HepG2 (cell line): ENCODE measurements around the gene PYCR2. TPM values are rescaled to one million over a fixed set of nuclear protein-coding genes. Genes with fewer than 3 reads are reported as not detected.

Source experiments
- ARNT ChIP-seq: fragments of 450-650 bp; IDR thresholded peaks from 2 replicates; pipeline ENCODE4 v1.6.1; 2017
- GABPA ChIP-seq, 2 experiments: IDR thresholded peaks; 2 replicates each; pipeline ENCODE4 v1.6.1; 2011 to 2016; ENCODE audit warnings: low read depth in 2 of 2, low read length in 1 of 2, missing biosample characterization in 1 of 2, missing genetic modification characterization in 1 of 2
- KAT8 ChIP-seq: IDR thresholded peaks from 2 replicates; pipeline ENCODE4 v1.6.1; 2016; ENCODE audit warnings: missing genetic modification reagents, missing compliant biosample characterization
- NR2F1 ChIP-seq, 2 experiments: fragments of 450-650 bp in 1 of 2; formaldehyde crosslinking in 1 of 2; IDR thresholded peaks; 2 replicates each; pipeline versions ENCODE4 v1.5.0 to v1.6.1; 2016 to 2020; ENCODE audit warnings: mild to moderate bottlenecking in 1 of 2, missing compliant biosample characterization in 1 of 2, missing genetic modification reagents in 1 of 2, moderate library complexity in 1 of 2
- POLR2A ChIP-seq, 2 experiments: IDR thresholded peaks; 2 replicates each; pipeline ENCODE4 v1.6.1; 2011; ENCODE audit warnings: low read depth in 2 of 2, low read length in 2 of 2, mild to moderate bottlenecking in 1 of 2, moderate library complexity in 1 of 2; ENCODE audit not compliant: insufficient read depth in 1 of 2
- PPARG ChIP-seq: conservative IDR thresholded peaks from 2 replicates; pipeline ENCODE4 v1.6.1; 2016; ENCODE audit warnings: missing biosample characterization, missing genetic modification reagents
- RAD51 ChIP-seq: fragments of 450-650 bp; IDR thresholded peaks from 2 replicates; pipeline ENCODE4 v1.6.1; 2016; ENCODE audit warnings: borderline replicate concordance
- TBX2 ChIP-seq: sonication (generic); formaldehyde crosslinking; IDR thresholded peaks from 2 replicates; pipeline ENCODE4 v1.5.0; 2020; ENCODE audit warnings: missing genetic modification reagents, mild to moderate bottlenecking, borderline replicate concordance
- TSC22D2 ChIP-seq: sonication (generic); formaldehyde crosslinking; IDR thresholded peaks from 2 replicates; pipeline ENCODE4 v1.5.1; 2020; ENCODE audit warnings: missing genetic modification reagents, mild to moderate bottlenecking, borderline replicate concordance
- ZNF264 ChIP-seq: sonication (generic); formaldehyde crosslinking; IDR thresholded peaks from 2 replicates; pipeline ENCODE4 v1.4.0; 2020; ENCODE audit warnings: missing genetic modification reagents
- ZNF550 ChIP-seq: sonication (generic); formaldehyde crosslinking; IDR thresholded peaks from 2 replicates; pipeline ENCODE4 v1.4.0; 2020; ENCODE audit warnings: mild to moderate bottlenecking, missing genetic modification reagents, borderline replicate concordance
- ZNF644 ChIP-seq: IDR thresholded peaks from 2 replicates; pipeline ENCODE4 v1.6.1; 2016; ENCODE audit warnings: low read depth
- ZNF652 ChIP-seq: IDR thresholded peaks from 2 replicates; pipeline ENCODE4 v1.6.1; 2016; ENCODE audit warnings: low read depth, borderline replicate concordance
- ZNF777 ChIP-seq: sonication (generic); formaldehyde crosslinking; IDR thresholded peaks from 2 replicates; pipeline ENCODE4 v1.4.0; 2020; ENCODE audit warnings: missing genetic modification reagents
- polyA plus RNA-seq, 8 experiments: library from polyadenylated mRNA; depleted of rRNA in 3 of 8; stranded (reverse) in 7 of 8; unstranded in 1 of 8; fragments of >200 nt; fragmentation: Illumina TruSeq in 4 of 8; extraction: Trizol in 4 of 8; gene quantifications; 2 replicates each; pipeline versions ENCODE4 v1.2.1 to v1.2.3, GENCODE V29; 2011 to 2016; ENCODE audit warnings: low read depth in 4 of 8, missing spikeins in 1 of 8, mixed read lengths in 1 of 8; ENCODE audit not compliant: insufficient read depth in 1 of 8
- total RNA-seq, 5 experiments: library from RNA; depleted of rRNA; stranded (reverse); fragments of >200 nt; fragmentation: Illumina TruSeq; extraction: Trizol; gene quantifications; 2 replicates each; pipeline ENCODE4 v1.2.3, GENCODE V29; 2016; ENCODE audit warnings: low read depth in 1 of 5
- TF ChIP-seq, protein P1 (sequence below): sonication (generic); formaldehyde crosslinking; IDR thresholded peaks from 2 replicates; pipeline ENCODE4 v1.5.1; 2020; ENCODE audit warnings: missing genetic modification reagents, mild to moderate bottlenecking, borderline replicate concordance
- TF ChIP-seq, protein P2 (sequence below): sonication (generic); formaldehyde crosslinking; IDR thresholded peaks from 2 replicates; pipeline ENCODE4 v1.5.0; 2020; ENCODE audit warnings: mild to moderate bottlenecking, missing genetic modification reagents, borderline replicate concordance
- TF ChIP-seq, protein P3 (sequence below): sonication (generic); formaldehyde crosslinking; IDR thresholded peaks from 2 replicates; pipeline ENCODE4 v1.5.1; 2020; ENCODE audit warnings: mild to moderate bottlenecking, missing genetic modification reagents, borderline replicate concordance
- TF ChIP-seq, protein P4 (sequence below): IDR thresholded peaks from 2 replicates; pipeline ENCODE4 v1.6.1; 2016; ENCODE audit warnings: mild to moderate bottlenecking, missing biosample characterization, missing genetic modification reagents

The PYCR2 gene
- total and polyA plus RNA-seq, 2 of the 13 experiments (the other 11 are each of a cell fraction or from before 2014, with no cell fraction given) = 47.2 to 47.8 TPM

DNA sequence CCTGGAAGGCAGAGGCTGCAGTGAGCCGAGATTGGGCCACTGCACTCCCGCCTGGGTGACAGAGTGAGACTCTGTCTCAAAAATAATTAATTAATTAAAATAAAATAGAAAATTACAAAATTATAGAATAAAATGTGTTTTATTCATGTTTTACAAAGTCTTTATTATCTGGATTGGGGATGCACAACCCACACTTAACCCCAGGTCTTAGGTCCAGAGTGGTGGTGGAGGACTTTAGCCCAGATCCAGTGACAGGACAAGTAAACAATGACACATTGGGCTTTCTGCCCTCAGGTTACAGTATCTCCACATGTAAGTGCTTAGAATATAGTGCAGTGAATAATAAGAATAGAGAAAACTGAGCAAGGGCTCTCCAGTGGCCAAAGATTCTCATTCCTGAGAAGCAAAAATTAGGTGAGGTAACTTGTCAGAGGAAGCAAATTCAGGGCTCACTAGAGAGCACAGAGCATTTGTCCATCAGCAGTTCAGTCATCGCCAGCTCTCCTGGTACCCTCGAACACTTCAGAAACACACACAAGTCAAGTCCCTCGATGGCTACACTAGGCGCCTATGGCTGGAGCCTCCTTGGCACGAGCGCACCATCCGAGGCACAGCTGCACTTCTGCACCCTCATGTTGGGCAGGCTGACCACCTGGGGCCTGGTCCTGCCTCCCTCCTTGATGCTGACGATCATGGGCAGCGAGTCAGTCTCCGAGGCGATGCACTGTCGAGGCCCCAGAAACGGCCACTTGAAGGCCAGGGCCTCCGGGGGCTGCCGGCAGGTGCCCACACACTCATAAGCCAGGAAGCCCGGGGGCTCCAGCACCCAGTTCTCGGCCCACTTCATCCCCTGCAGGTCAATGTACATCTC is 37.7 kb downstream of the PYCR2 start (continued):
- TF ChIP-seq, protein P1, sequence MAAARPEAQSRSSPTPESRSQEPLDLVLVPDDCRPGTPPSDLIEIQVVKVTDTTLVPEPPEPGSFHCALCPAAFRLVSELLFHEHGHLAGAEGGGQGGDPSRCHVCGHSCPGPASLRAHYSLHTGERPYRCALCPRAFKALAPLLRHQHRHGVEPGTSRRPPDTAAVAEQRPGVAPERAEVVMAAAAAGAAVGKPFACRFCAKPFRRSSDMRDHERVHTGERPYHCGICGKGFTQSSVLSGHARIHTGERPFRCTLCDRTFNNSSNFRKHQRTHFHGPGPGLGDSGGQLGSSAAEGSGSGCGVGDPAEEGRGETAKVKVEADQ (CRISPR knock-in tag) = no peak
- TF ChIP-seq TBX2 (CRISPR knock-in tag) = 0 out of 2 replicates have a peak, but pooled peaks have one; percentile 20
- no peak for TF ChIP-seq POLR2A (IDR thresholded peaks at IDR 0.05; ENCODE audit: insufficient read depth in 1 of 2, low read depth in 2 of 2, low read length in 2 of 2)
- peak; percentile 55 to 60; a peak in 3 of 4 replicates for TF ChIP-seq NR2F1 (CRISPR knock-in tag; IDR thresholded peaks at IDR 0.05)
- no peak for TF ChIP-seq TSC22D2 (CRISPR knock-in tag)
- no peak for TF ChIP-seq GABPA (IDR thresholded peaks at IDR 0.05; ENCODE audit: low read depth, low read length)
- no peak for TF ChIP-seq GABPA (CRISPR knock-in tag; IDR thresholded peaks at IDR 0.05; ENCODE audit: low read depth)
- TF ChIP-seq, protein P2, sequence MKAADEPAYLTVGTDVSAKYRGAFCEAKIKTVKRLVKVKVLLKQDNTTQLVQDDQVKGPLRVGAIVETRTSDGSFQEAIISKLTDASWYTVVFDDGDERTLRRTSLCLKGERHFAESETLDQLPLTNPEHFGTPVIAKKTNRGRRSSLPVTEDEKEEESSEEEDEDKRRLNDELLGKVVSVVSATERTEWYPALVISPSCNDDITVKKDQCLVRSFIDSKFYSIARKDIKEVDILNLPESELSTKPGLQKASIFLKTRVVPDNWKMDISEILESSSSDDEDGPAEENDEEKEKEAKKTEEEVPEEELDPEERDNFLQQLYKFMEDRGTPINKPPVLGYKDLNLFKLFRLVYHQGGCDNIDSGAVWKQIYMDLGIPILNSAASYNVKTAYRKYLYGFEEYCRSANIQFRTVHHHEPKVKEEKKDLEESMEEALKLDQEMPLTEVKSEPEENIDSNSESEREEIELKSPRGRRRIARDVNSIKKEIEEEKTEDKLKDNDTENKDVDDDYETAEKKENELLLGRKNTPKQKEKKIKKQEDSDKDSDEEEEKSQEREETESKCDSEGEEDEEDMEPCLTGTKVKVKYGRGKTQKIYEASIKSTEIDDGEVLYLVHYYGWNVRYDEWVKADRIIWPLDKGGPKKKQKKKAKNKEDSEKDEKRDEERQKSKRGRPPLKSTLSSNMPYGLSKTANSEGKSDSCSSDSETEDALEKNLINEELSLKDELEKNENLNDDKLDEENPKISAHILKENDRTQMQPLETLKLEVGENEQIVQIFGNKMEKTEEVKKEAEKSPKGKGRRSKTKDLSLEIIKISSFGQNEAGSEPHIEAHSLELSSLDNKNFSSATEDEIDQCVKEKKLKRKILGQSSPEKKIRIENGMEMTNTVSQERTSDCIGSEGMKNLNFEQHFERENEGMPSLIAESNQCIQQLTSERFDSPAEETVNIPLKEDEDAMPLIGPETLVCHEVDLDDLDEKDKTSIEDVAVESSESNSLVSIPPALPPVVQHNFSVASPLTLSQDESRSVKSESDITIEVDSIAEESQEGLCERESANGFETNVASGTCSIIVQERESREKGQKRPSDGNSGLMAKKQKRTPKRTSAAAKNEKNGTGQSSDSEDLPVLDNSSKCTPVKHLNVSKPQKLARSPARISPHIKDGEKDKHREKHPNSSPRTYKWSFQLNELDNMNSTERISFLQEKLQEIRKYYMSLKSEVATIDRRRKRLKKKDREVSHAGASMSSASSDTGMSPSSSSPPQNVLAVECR (CRISPR knock-in tag) = peak; percentile 23; the same call in 1 of the 2 replicates
- no peak for TF ChIP-seq ZNF550 (CRISPR knock-in tag)
- TF ChIP-seq, protein P3, sequence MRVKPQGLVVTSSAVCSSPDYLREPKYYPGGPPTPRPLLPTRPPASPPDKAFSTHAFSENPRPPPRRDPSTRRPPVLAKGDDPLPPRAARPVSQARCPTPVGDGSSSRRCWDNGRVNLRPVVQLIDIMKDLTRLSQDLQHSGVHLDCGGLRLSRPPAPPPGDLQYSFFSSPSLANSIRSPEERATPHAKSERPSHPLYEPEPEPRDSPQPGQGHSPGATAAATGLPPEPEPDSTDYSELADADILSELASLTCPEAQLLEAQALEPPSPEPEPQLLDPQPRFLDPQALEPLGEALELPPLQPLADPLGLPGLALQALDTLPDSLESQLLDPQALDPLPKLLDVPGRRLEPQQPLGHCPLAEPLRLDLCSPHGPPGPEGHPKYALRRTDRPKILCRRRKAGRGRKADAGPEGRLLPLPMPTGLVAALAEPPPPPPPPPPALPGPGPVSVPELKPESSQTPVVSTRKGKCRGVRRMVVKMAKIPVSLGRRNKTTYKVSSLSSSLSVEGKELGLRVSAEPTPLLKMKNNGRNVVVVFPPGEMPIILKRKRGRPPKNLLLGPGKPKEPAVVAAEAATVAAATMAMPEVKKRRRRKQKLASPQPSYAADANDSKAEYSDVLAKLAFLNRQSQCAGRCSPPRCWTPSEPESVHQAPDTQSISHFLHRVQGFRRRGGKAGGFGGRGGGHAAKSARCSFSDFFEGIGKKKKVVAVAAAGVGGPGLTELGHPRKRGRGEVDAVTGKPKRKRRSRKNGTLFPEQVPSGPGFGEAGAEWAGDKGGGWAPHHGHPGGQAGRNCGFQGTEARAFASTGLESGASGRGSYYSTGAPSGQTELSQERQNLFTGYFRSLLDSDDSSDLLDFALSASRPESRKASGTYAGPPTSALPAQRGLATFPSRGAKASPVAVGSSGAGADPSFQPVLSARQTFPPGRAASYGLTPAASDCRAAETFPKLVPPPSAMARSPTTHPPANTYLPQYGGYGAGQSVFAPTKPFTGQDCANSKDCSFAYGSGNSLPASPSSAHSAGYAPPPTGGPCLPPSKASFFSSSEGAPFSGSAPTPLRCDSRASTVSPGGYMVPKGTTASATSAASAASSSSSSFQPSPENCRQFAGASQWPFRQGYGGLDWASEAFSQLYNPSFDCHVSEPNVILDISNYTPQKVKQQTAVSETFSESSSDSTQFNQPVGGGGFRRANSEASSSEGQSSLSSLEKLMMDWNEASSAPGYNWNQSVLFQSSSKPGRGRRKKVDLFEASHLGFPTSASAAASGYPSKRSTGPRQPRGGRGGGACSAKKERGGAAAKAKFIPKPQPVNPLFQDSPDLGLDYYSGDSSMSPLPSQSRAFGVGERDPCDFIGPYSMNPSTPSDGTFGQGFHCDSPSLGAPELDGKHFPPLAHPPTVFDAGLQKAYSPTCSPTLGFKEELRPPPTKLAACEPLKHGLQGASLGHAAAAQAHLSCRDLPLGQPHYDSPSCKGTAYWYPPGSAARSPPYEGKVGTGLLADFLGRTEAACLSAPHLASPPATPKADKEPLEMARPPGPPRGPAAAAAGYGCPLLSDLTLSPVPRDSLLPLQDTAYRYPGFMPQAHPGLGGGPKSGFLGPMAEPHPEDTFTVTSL (CRISPR knock-in tag) = peak; percentile 25; the same call in 1 of the 2 replicates
- no peak for TF ChIP-seq ZNF652 (CRISPR knock-in tag)
- no peak for TF ChIP-seq ARNT
- TF ChIP-seq RAD51 = no peak
- TF ChIP-seq, protein P4, sequence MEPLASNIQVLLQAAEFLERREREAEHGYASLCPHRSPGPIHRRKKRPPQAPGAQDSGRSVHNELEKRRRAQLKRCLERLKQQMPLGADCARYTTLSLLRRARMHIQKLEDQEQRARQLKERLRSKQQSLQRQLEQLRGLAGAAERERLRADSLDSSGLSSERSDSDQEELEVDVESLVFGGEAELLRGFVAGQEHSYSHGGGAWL = no peak
- peak; percentile 37; the same call in 1 of the 2 replicates for TF ChIP-seq KAT8
- peak; percentile 35; the same call in 1 of the 2 replicates for TF ChIP-seq ZNF644
- TF ChIP-seq ZNF777 = 0 out of 2 replicates have a peak, but pooled peaks have one; percentile 16
- no peak for TF ChIP-seq ZNF264 (CRISPR knock-in tag)
- TF ChIP-seq PPARG (CRISPR knock-in tag) = 0 out of 2 replicates have a peak, but pooled peaks have one; percentile 40
